NCI-H82 (cell line): ENCODE data around the gene CDH4.

Experiments used
- DNase-seq: peaks from one replicate; lab custom pipeline; 2025; lab: John Stamatoyannopoulos, UW

CDH4 gene

GRCh38 chr20:61900011-61900944 lies 648.2 kb downstream of the CDH4 start:
- no peak for DNase-seq

GRCh38 chr20:61900945-61901293 lies 648.9 kb downstream of the CDH4 start:
- no peak for DNase-seq

GRCh38 chr20:61901392-61902220 lies 649.5 kb downstream of the CDH4 start:
- no peak for DNase-seq

DNA sequence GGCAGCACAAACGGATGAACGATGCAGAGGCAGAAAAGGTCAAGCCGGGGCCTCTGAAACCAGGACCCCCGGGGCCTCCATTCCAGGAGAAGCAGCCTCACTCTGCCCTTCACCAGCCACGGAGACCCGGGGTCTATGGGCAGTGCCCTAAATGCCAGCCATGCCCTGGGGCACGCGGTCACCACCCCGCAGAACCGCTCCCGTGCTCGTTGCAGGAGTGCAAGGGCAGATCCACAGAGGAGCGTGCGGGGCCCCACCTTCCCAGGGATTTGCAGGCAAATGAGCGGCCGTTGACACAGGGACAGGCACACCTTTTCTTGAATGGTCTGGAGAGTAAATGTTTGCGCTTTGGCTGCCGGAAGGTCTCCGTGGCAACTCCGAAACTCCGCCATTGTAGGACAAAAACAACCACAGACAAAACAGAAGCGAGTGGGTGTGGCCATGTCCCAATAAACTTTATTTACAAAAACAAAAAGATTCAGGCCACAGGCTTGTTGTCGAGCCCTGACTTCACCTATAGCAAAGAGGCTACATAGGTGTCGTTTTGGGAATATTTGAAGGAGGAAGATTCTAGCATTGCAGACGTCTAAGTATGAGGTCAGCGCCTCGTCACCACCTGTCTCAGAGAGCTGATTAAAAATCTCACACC lies 650.3 kb downstream of the CDH4 start:
- no peak for DNase-seq

GRCh38 chr20:61903575-61904340 lies 651.7 kb downstream of the CDH4 start:
- no peak for DNase-seq

GRCh38 chr20:61904456-61904855 lies 652.4 kb downstream of the CDH4 start:
- DNase-seq = no peak

DNA sequence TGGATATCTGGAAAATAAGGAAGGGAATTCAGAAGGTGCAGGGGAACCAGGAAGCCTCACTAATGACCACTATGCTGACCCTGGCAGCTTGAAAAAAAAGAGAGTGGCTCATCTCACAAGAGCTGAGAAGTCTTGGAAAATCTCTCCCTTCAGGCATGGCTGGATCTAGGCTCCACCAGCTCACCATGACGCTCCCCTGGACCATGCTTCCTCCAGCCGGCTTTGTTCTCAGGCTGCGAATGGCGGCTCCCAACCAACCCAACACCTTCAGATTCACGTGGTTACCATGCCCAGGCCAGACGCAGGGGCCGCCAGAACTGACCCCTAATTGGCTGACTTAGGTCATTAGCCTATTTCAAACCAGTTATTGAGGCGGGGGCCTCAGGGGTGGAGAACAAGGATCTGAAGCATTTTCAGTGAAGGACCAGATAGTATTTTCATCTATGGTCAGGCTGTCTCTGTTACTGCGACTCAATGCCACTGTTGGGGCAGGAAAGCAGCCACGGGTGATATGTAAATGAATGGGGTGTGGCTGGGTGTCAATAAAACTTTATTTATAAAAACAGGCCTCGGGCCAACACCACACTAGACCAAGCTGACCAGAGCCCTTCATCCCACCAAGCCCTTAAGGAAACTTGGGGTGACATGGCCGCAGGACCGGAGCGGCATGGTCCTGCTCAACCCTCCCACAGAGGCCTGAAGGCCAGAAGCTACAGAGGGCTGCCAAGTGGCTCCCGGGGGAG lies 653.9 kb downstream of the CDH4 start:
- no peak for DNase-seq

GRCh38 chr20:61907081-61907891 lies 655.2 kb downstream of the CDH4 start:
- DNase-seq = no peak

GRCh38 chr20:61908057-61909026 lies 656.3 kb downstream of the CDH4 start:
- DNase-seq = no peak

- DNase-seq = no peak
These were observed 657.0 kb downstream of the CDH4 start for GRCh38 chr20:61909028-61909427.

- no peak for DNase-seq
These were observed 657.8 kb downstream of the CDH4 start for GRCh38 chr20:61909821-61910220.

- DNase-seq = no peak
These were observed 659.8 kb downstream of the CDH4 start for GRCh38 chr20:61911824-61912223.

- DNase-seq = no peak
These were observed 660.8 kb downstream of the CDH4 start for GRCh38 chr20:61912665-61913422.

DNA sequence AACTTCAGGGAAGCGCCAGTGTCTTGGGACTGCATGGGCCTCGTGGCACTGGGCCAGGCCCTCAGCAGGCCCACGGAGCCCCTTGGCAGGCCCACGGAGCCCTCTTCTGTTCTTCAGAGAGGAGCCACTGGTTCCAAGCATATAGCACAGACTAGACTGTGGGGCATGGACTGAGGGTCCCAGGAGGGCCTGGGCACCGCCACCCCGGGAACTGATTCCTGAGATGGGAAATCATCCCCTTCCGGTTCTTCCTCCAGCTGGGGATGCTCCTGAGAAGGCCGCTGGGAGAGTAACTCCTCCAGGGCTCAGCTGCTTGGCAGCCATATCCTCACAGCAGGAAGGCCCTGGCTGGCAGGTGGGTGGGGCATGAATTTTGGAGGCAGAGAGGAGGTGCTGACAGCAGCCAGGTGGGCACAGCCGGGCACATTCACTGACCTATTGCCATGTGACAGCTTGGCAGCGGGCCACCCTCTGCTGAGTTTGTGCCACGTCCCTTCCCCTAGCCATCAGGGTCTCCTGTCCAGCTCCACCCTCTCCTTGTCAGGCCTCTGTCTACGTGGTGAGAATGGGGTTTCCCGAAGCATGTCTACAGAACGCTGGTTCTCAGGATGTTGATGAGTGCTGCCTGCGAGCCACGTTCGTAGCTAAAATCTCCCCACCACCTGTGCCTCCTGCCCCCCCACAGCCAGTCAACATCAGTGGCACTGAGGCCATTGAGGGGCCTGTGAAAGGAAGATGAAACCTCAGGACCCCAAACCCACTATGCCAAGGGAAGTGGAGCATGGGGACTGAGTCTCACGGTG lies 661.6 kb downstream of the CDH4 start:
- DNase-seq = no peak

DNA sequence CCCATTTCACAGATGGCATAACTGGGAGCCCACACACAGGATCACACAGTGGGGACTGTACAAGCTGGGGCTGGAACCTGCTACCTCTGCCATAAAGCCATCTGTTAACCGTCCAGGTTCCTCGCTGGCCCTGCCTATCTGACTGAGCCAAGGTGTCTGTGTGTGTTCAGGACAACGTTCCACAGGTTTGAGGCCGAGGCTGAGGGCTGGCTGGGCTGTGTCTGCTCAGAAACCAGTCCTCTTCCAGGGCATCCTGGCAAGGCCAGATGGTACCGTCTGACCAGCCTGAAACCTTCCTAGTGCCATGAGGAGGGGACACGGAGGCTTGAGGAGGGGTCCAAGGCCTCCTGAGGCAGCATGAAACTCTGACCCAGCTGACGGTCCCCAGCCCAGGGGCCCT lies 663.0 kb downstream of the CDH4 start:
- DNase-seq = no peak

- DNase-seq = no peak
These were observed 664.3 kb downstream of the CDH4 start for GRCh38 chr20:61916318-61916891.
